ENCODE measurements around the gene U2AF2.

DNA sequence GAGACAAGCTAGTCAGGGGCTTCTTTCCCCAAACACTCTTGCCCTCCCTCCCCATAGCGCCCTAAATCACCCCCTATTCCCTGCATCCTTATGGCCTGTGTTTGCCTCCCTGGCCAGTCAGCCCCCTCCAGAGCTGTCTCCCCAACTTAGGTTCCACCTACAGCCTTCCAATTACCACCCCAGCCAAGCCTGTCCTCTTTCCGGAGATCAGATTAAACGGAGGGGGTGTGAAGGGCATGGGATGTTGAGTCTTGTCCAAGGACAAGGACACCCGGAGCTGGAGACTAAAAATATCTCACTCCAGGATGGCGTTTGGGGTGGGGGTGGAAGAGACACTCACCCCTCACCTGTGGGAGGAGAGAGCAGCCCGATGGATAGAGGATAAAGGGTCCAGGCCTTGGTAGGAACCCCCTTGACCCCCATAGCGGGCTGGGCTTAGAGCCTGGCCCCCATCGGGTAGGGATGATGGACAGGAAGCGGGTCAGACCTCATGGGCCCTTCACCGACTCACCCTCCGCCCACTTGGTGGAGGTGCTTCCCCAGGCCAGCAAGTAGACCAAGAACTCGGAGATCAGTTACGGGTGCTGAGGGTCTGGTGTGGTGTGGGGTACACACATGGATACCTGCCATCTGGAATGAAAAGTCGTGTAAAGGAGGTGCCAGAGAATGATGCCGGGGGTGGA, 43.4 kb upstream of the U2AF2 start:
- TF ChIP-seq CTCF (IDR thresholded peaks at IDR 0.05; ENCODE audit: low read length) = no peak
- no peak for TF ChIP-seq EZH2phosphoT487 (IDR thresholded peaks at IDR 0.05; ENCODE audit: low read length)

Measured in MM.1S (cell line).